PC-3 (cell line): ENCODE measurements around the gene PTCD1.

Source experiments
- EZH2 ChIP-seq: fragments of 300-600 bp; sonication (generic); IDR thresholded peaks from one replicate; pipeline ENCODE4 v1.6.1; 2017; ENCODE audit warnings: antibody characterized with exemption, mild to moderate bottlenecking, low read length; ENCODE audit not compliant: unreplicated experiment
- EZH2phosphoT487 ChIP-seq: fragments of 300-600 bp; sonication (generic); IDR thresholded peaks from 2 replicates; pipeline ENCODE4 v1.6.1; 2018; ENCODE audit warnings: mild to moderate bottlenecking, antibody characterized with exemption, low read length, borderline replicate concordance
- TF ChIP-seq, protein P1 (sequence below): fragments of 300-600 bp; sonication (generic); conservative IDR thresholded peaks from 2 replicates; pipeline ENCODE4 v1.5.1; 2017; ENCODE audit warnings: antibody characterized with exemption, low read depth, mild to moderate bottlenecking, low read length

DNA sequence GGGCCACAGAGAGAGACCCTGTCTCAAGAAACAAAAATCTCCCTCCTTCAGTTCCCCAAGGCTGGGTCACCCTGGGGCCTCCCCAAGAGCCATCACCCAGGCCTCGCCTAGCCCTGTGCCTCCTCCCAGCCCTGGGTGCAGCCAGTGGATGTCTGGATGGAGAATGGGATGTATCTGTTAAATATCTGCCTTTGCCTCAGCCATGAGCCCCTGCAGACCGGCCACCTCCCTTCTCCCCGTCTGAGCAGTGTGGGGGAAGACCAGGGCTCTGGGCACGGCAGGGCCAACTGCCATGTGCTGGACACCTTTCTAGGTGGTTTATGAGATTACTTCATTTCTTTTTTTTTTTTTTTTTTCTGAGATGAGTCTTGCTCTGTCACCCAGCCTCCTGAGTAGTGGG, 54.1 kb downstream of the PTCD1 start:
- TF ChIP-seq, protein P1, sequence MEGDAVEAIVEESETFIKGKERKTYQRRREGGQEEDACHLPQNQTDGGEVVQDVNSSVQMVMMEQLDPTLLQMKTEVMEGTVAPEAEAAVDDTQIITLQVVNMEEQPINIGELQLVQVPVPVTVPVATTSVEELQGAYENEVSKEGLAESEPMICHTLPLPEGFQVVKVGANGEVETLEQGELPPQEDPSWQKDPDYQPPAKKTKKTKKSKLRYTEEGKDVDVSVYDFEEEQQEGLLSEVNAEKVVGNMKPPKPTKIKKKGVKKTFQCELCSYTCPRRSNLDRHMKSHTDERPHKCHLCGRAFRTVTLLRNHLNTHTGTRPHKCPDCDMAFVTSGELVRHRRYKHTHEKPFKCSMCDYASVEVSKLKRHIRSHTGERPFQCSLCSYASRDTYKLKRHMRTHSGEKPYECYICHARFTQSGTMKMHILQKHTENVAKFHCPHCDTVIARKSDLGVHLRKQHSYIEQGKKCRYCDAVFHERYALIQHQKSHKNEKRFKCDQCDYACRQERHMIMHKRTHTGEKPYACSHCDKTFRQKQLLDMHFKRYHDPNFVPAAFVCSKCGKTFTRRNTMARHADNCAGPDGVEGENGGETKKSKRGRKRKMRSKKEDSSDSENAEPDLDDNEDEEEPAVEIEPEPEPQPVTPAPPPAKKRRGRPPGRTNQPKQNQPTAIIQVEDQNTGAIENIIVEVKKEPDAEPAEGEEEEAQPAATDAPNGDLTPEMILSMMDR, result no peak
- TF ChIP-seq EZH2, result no peak
- TF ChIP-seq EZH2phosphoT487, result no peak
